Uterus (tissue), 2 donors: ENCODE results near the gene CST7.

Source experiments
- CTCF ChIP-seq, 4 experiments: fragments of 200-600 bp in 2 of 4; fragments of 450-650 bp in 2 of 4; sonication (generic) in 2 of 4; IDR thresholded peaks; one replicate each; pipeline ENCODE4 v1.5.1; 2016 to 2019; ENCODE audit warnings: antibody characterized with exemption in 4 of 4, mild to moderate bottlenecking in 2 of 4, moderate library complexity in 1 of 4
- POLR2A ChIP-seq, 2 donors: fragments of 450-650 bp; IDR thresholded peaks; one replicate each; pipeline ENCODE4 v1.6.1; 2016; ENCODE audit warnings: antibody characterized with exemption in 2 of 2, mild to moderate bottlenecking in 1 of 2, moderate library complexity in 1 of 2

- TF ChIP-seq CTCF (IDR thresholded peaks at IDR 0.05) (no peak), POLR2A (IDR thresholded peaks at IDR 0.05) (no peak)
Observed at GRCh38 chr20:24914388-24915241, 34.5 kb upstream of the CST7 start.
